GM21529 (cell line): Measurements from ENCODE around the gene FGF14.

Experiments used
- ATAC-seq: cut with Tn5 transposase; IDR thresholded peaks from one replicate; pipeline ENCODE4 v1.9.1; 2021; ENCODE audit not compliant: unreplicated experiment

FGF14 gene

GRCh38 chr13:101942535-101943157 is 459.2 kb downstream of the FGF14 start:
- ATAC-seq = no peak

DNA sequence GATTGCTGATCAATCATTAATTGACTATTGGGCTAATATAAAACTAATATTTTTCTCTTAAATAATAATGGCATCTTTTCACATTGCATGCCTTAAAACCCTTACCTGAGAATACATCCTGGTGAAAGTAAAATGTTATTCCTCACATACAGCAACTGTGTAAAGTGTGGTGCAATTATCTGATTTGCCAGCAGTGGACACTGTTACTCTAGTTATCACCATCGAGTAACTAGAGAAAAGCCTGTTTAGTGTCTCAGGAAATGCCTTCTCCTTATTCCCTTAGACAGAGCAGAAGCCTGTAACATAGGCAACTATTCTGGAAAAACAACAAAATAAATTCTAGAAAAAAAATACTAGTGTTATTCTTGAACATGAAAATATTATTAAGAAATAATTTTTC is 459.8 kb downstream of the FGF14 start:
- peak; percentile 68 for ATAC-seq

- ATAC-seq = no peak
These were observed 460.6 kb downstream of the FGF14 start for GRCh38 chr13:101941095-101941783.

DNA sequence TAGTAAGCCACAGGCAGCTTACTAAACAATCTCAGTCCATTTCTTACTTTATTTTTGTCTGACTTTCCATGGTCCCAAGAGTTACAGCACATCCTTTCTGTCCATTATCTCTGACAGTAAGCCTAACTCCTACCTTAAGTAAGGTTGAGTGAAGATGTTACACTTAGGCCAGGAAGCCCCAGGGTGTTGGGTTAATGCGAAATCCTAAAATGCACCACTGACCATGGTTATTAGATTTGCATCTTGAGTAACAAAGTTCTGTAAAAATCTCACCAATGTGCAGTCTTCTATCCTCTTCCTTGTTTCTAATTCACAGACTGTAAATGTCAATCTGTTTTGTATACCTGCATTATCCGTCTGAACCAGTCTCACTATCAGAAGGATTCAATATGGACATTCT is 462.5 kb downstream of the FGF14 start:
- no peak for ATAC-seq

DNA sequence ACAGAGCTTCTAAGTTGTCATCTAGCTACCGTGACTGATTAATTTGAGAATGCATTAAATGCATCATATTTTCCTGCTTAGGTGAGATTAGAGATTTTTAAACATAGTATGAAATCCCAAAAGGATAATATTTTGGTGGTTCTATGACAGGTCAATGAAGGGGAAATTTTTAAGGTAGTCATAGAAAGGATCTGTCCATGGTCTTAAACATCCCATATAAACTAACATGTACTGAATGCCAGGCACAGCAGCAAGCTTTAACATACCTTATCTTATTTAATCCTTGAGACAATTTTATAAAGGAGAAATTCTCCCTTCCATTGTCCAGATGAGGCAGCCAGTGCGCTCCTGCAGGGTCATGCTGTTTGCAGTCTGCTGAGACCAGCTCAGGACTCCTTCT is 466.0 kb downstream of the FGF14 start:
- no peak for ATAC-seq

- no peak for ATAC-seq
These were observed 470.7 kb downstream of the FGF14 start for GRCh38 chr13:101931186-101931585.

GRCh38 chr13:101930331-101930730 is 471.5 kb downstream of the FGF14 start:
- no peak for ATAC-seq

- no peak for ATAC-seq
These were observed 476.1 kb downstream of the FGF14 start for GRCh38 chr13:101925731-101926130.

DNA sequence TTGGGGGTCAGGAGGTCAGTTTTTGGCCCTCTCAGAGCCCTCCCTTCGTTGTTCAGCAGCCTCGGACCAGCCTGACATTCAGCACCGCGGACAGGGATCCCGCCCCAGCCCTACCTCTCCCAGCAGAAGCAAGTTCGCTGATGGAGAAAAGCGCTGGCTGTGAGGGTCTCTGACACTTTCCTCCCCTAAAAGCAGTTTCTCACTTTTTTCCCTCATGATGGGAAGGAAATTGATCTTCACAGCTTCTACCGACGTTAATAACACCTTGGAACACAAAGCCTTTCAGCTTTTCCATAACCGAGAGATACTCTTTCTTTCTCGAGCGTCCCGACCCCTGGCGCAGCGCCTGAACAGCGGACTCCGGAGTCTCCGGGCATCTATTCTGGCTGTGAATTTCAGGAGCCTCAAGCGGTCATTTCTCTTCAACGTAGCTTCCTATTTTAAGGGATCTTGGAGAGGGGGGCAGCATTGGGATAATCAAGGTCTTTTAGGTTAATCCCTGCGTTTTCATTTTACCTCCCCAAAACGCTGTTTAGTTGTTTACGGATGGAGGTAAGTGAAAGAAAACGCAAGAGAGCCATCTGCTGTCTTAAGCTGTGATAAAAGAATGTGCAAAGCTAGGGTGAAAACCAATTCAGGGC is 482.2 kb downstream of the FGF14 start:
- no peak for ATAC-seq

- no peak for ATAC-seq
These were observed 483.8 kb downstream of the FGF14 start for GRCh38 chr13:101917833-101918661.

DNA sequence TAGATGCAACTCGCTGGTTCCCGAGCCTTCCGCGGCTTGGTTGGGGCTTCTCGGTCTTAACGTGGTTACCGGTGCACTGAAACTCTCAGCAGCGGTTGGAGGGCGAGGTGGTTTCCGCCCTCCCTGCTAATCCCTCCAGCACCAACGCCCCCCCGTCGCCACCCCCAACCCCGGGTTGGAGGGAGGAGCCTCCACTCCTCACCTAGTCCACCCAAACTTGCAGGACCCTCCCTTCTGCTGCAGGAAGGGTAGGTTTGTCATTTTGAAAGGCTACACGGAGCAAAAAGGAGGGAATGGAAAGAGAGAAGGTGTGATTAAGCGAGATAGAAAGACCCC is 484.4 kb downstream of the FGF14 start:
- ATAC-seq = no peak

DNA sequence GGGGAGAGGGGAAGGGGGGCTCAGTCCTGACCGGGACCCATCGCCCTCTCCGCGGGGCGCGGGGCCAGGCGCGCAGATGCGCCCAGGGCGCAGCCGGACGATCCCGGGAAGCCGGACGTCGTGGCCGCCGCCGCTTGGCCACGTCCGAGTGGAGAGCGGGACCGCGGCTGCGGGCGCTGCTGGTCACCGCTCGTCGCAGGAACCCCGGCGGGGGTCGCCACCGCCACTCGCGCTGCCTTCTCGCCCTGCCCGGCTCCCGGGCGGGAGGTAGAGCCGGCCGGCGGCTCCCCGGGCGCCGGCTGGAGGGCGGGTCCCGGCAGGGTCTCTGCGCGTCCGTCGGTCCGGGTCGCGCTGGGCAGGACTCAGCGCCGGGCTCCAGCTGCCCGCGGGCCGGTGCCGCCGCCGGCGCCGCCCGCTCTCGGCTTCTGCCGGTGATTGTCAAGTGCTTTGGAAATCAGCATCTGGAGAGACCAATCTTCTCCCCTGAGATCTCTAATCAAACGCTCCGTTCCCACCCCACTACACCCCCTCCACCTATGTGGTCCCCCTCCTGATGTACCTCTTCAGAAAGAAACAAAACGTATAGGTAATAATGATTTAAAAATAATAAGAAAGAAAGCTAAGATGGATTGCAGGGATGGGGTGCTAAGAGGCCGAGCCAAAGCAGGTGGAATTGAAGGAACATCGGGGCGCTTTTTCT is 484.9 kb downstream of the FGF14 start:
- no peak for ATAC-seq

DNA sequence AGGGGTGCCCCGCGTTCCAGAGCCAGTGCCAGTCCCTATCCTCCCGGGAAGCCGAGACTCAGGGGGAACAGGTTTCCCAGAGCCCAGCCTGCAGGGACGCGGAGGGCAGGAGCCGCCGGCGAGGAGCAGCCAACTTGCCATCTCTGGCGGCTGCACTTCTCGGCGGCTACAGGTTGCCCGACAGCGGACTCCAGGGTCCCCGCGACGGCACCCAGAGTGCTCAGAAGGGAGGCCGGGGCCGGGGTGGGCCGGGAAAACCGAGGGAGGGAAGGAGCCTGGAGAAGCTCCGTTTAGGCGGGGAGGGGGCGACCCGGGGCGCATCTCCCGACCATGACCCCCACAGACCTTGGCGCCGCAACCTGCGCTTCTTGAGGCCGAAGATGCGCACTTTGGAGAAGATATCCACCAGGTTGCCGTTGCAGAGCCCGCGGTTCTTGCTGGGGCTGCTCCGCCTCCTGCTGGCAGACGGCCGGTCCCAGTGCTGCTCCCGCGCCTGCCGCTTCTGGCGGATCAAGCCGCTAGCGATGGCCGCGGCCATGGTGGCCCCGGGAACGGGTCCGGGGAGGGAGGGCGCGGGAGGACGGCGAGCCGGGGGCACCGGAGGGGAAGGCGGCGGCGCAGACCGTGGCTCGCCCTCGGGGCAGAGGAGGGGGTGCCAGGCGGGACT is 485.6 kb downstream of the FGF14 start:
- no peak for ATAC-seq

DNA sequence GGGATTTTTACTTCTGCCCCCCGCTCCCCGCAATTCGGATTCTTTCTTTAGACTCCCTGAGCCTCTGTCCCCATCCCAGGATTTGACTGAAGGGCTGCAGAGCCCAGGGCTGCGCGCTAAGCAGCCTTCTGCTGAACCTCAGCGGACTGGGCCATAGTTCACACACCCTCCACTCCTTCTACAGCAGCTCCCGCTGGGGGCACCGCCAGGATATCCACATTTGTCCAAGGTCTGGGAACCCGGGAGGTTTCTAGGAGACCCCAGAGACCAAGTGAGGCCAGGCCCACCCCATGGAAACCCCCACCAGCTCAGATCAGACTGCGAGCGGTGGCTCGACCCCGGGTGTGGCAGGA is 486.1 kb downstream of the FGF14 start:
- ATAC-seq = no peak

- ATAC-seq = no peak
These were observed 486.5 kb downstream of the FGF14 start for GRCh38 chr13:101915331-101915730.

GRCh38 chr13:101911752-101912151 is 490.1 kb downstream of the FGF14 start:
- ATAC-seq = no peak

DNA sequence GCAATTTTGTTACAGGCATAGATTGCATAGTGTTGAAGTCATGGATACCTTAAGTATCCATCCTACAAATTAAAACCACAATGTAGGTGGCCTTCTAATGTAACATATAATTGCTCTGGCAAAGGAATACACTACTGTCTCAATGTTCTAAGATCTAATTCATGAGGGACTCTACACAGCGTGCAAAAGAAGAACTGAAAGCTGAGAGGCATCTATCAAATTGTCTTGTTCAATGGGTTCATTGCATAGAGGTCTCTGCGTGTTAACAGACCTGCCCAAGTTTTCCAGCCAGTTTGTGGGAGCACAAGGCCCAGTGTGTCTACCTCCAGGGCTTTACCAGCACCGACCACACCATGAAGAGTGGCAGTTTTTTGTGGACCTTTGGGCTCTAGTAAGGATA is 498.0 kb downstream of the FGF14 start:
- ATAC-seq = no peak

DNA sequence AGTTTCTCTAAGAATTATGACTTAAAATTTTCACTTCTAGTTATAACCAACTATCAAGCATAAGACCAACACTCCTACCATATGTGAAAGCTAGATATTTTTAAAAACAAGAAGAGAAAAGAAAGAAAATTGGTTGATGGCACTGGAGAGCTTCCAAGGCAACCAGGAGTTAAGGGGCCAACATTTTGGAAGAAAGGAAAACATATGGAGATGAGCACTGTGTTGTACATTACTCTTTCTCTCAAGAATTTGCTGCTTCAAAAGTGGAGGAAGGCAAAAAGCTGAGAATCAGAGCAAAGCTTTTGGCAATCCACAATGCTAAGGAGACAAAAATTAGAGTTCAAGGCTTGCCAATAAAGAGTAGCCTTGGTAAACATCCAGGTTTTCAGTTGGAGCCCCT is 503.2 kb downstream of the FGF14 start:
- no peak for ATAC-seq

GRCh38 chr13:101896541-101896940 is 505.3 kb downstream of the FGF14 start:
- ATAC-seq = no peak

GRCh38 chr13:101893021-101893420 is 508.8 kb downstream of the FGF14 start:
- no peak for ATAC-seq

GRCh38 chr13:101892296-101892695 is 509.6 kb downstream of the FGF14 start:
- ATAC-seq = no peak
